Activated T-helper 17 cell treated with anti-CD3 and anti-CD28 coated beads, Interleukin-2, amount 50 U/mL, for 72 hours (primary cell): ENCODE measurements around the gene DHH. TPM values are rescaled to one million over a fixed set of nuclear protein-coding genes. Genes with fewer than 3 reads are reported as not detected.

ENCODE experiments used
- ATAC-seq: fragments of 150-1000 bp; cut with Tn5 transposase; replicated peaks from 2 replicates; pipeline ENCODE4 v1.10.0; 2021; ENCODE audit warnings: mild to moderate bottlenecking, moderate library complexity
- H3K27ac Mint-ChIP-seq: one replicate; pipeline ENCODE4 v1.8.0; 2022; ENCODE audit warnings: mixed read lengths
- H3K27me3 Mint-ChIP-seq: one replicate; pipeline ENCODE4 v1.8.0; 2022; ENCODE audit warnings: mixed read lengths
- H3K36me3 Mint-ChIP-seq: one replicate; pipeline ENCODE4 v1.8.0; 2022; ENCODE audit warnings: low read depth, mild to moderate bottlenecking, mixed read lengths
- H3K4me1 Mint-ChIP-seq: one replicate; pipeline ENCODE4 v1.8.0; 2022; ENCODE audit warnings: mixed read lengths
- H3K4me3 Mint-ChIP-seq: one replicate; pipeline ENCODE4 v1.8.0; 2022; ENCODE audit warnings: mild to moderate bottlenecking, mixed read lengths
- H3K9me3 Mint-ChIP-seq: one replicate; pipeline ENCODE4 v1.8.0; 2022; ENCODE audit warnings: mixed read lengths
- total RNA-seq, 2 donors: library from RNA; stranded (reverse); gene quantifications; one replicate each; pipeline ENCODE4 v1.2.3, GENCODE V29; 2022

DHH gene
- total RNA-seq, 2 donors from 2014 or later: 0.26 to 0.42 TPM

GRCh38 chr12:49054096-49054495 is 40.5 kb downstream of the DHH start:
- no peaks in the 10 kb centered on the region for H3K27me3 Mint-ChIP-seq
- no peak overlapping the region for H3K27ac Mint-ChIP-seq
- no peak overlapping the region for H3K4me3 Mint-ChIP-seq
- peaks cover 46% of the 10 kb centered on the region for H3K4me1 Mint-ChIP-seq
- peaks cover 92% of the 10 kb centered on the region for H3K36me3 Mint-ChIP-seq
- H3K9me3 Mint-ChIP-seq: no peaks in the 10 kb centered on the region
- no peak for ATAC-seq

DNA sequence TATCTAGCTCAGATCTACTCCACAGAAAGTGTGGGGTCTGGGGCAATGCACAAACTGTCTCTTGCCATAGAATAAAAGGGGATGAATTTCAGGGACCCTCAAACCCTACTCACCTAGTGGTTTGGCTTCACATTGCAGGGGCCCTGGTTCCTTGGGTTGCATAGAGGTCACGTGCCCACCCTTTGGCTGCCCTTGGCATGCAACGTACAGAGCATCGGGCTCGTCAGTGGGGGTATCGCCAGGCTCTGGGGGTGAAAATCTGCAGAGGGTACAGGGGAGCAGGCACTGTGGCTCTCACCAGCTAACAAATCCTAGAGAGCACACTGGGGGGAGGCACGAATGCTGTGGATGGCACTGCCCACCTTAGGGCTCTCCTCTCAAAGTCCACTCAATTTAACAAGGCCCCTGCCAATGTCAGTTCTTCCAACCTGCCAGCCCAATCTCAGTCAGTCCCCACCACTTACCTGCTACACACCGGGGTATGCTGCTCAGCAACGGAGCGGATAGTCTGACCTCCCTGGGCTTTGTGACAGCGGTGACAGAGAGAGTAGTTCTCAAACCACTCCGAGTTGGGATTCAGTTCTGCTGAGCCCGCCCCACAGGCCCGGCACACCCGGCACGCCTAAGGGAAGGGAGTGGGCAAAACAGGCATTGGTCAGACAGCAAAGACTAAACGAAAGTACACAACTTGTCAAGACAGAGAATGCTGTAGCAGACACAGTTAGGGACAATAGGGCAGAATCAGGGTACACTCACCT is 42.0 kb downstream of the DHH start:
- ATAC-seq: no peak
- no peak overlapping the region for H3K27ac Mint-ChIP-seq
- no peaks in the 10 kb centered on the region for H3K9me3 Mint-ChIP-seq
- no peaks in the 10 kb centered on the region for H3K27me3 Mint-ChIP-seq
- H3K4me3 Mint-ChIP-seq: no peak overlapping the region
- peaks cover 37% of the 10 kb centered on the region for H3K4me1 Mint-ChIP-seq
- peaks cover 95% of the 10 kb centered on the region for H3K36me3 Mint-ChIP-seq

DNA sequence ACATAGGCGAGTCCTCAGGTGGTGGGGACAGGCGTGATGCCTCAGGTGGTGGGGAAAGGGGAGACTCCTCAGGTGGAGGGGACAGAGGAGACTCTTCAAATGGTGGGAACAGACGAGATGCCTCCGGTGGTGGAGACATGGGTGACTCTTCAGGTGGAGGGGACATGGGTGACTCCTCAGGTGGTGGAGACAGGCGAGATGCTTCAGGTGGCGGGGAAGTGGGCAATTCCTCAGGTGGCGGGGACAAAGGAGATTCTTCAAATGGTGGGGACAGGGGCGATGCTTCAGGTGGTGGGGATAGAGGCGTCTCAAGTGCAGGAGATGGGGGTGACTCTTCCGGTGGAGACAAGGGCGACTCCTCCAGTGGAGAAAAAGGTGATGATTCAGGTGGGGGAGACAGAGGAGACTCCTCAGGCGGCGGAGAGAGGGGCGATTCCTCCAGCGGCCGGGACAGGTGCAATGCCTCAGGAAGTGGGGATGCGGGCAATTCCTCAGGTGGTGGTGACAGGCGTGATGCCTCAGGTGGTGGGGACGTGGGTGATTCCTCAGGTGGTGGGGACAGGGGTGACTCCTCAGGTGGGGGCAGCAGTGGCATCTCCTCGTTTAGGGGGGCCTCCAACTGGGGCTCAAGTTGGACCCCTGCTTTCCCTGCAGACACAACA is 42.7 kb downstream of the DHH start:
- ATAC-seq: no peak
- Mint-ChIP-seq H3K9me3 (no peaks in the 10 kb centered on the region), H3K27ac (peak overlapping the region; percentile 35), H3K4me3 (no peak overlapping the region), H3K27me3 (no peaks in the 10 kb centered on the region), H3K4me1 (peaks cover 29% of the 10 kb centered on the region), H3K36me3 (peaks cover 95% of the 10 kb centered on the region)

DNA sequence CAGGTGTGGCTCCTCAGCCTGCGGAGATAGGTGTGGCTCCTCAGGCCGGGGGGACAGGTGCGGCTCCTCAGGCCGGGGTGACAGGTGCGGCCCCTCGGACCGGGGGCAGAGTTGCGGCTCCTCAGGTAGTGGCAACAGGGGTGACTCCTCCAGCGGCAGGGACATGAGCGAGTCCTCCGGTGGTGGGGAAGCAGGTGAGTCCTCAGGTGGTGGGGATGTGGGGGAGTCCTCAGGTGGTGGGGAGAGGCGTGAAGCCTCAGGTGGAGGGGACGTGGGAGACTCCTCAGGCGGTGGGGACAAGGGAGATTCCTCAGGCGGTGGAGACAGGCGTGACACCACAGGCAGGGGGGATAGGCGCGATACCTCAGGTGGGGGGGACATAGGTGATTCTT is 43.2 kb downstream of the DHH start:
- no peaks in the 10 kb centered on the region for H3K27me3 Mint-ChIP-seq
- peaks cover 24% of the 10 kb centered on the region for H3K4me1 Mint-ChIP-seq
- H3K4me3 Mint-ChIP-seq: no peak overlapping the region
- H3K27ac Mint-ChIP-seq: peak overlapping the region; percentile 35
- no peak for ATAC-seq
- no peaks in the 10 kb centered on the region for H3K9me3 Mint-ChIP-seq
- peaks cover 99% of the 10 kb centered on the region for H3K36me3 Mint-ChIP-seq

- no peaks in the 10 kb centered on the region for H3K27me3 Mint-ChIP-seq
- H3K27ac Mint-ChIP-seq: no peak overlapping the region
- H3K4me3 Mint-ChIP-seq: no peak overlapping the region
- H3K9me3 Mint-ChIP-seq: no peaks in the 10 kb centered on the region
- peaks cover 100% of the 10 kb centered on the region for H3K36me3 Mint-ChIP-seq
- no peak for ATAC-seq
- H3K4me1 Mint-ChIP-seq: peaks cover 18% of the 10 kb centered on the region
Measured at GRCh38 chr12:49050507-49051372, 43.9 kb downstream of the DHH start.

GRCh38 chr12:49049566-49050224 is 44.9 kb downstream of the DHH start:
- H3K4me1 Mint-ChIP-seq: peaks cover 7% of the 10 kb centered on the region
- no peak overlapping the region for H3K4me3 Mint-ChIP-seq
- H3K27me3 Mint-ChIP-seq: no peaks in the 10 kb centered on the region
- no peaks in the 10 kb centered on the region for H3K9me3 Mint-ChIP-seq
- no peak for ATAC-seq
- no peak overlapping the region for H3K27ac Mint-ChIP-seq
- peaks cover 100% of the 10 kb centered on the region for H3K36me3 Mint-ChIP-seq

GRCh38 chr12:49048953-49049352 is 45.6 kb downstream of the DHH start:
- Mint-ChIP-seq H3K27me3 (no peaks in the 10 kb centered on the region), H3K9me3 (no peaks in the 10 kb centered on the region), H3K4me3 (no peak overlapping the region), H3K4me1 (peaks cover 6% of the 10 kb centered on the region), H3K27ac (no peak overlapping the region), H3K36me3 (peaks cover 100% of the 10 kb centered on the region)
- ATAC-seq: no peak

DNA sequence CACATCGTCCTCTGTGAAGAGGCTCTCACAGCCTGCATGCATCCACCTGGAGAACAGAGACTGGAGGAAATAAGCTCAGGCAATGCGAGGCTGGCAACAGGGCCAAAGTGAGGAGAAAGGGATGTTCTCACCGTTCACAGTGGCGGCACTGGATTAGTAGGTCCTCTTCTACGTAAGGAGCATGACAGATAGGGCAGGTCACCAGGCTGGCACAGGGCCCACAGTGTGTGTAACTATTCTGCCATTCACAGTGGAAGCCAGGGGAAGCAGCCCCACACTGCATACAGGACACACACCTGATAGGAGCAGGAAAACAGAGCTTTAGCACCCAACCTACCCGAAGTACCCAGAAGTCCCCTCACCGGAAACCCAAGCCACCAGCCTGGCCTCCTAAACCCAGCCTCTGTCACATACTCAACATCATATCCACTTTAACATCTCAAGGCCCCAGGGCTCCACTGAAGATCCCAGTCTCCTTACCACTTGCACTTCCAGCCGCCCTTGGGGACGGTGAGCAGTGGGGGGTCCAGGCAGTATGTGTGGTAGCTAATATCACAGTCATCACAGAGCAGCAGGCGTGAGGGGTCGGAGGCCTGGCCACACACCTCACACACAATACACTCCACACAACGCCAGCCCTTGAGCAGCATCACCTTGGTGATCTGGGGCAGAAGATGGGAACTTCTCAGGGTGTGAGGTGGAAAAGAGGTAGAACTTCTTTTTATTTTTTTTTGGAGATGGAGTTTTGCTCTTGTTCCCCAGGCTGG is 48.3 kb downstream of the DHH start:
- Mint-ChIP-seq H3K27ac (no peak overlapping the region), H3K4me3 (no peak overlapping the region), H3K36me3 (peaks cover 100% of the 10 kb centered on the region), H3K9me3 (no peaks in the 10 kb centered on the region), H3K27me3 (no peaks in the 10 kb centered on the region), H3K4me1 (no peaks in the 10 kb centered on the region)
- ATAC-seq: no peak

DNA sequence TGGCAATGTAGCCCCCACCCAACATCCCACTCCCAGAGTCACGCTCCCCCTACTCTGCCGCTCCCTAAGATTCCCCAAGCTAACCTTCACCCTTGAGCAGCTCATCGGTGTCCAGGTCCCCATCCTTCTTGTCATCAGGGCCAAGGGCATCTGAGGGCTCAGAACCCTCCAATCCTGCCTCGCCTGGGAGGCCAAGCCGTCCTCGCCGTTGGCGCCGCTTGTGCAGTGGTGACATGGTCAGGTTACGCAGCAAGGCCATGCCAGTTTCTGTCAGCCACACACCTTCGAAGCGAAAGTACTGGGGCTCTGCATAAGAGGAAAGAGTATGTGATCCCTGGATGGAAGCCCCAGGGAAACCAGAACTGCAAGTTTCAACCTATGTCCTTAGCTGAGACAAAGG is 49.9 kb downstream of the DHH start:
- Mint-ChIP-seq H3K9me3 (no peaks in the 10 kb centered on the region), H3K4me1 (no peaks in the 10 kb centered on the region), H3K27ac (no peak overlapping the region), H3K27me3 (no peaks in the 10 kb centered on the region), H3K4me3 (no peak overlapping the region), H3K36me3 (peaks cover 98% of the 10 kb centered on the region)
- no peak for ATAC-seq

DNA sequence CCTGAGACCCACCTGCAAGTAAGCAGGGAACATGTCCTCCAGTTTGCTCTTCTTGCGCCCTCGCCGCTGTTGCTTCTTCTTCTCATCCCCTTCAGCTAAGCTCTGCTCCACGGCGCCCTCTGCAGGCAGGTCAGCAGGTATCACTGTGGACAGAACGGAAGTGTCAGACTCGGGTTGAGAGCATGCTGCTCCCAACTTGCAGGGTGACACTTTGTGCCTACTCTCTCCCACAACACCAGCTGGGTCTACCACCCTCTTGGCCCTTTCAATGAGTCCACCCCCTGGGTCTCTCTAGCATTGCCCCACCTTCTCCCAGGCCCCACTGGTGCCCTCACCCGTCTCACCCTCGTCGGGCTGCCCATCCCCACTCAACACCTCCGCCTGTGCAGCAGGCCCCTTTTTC is 50.7 kb downstream of the DHH start:
- Mint-ChIP-seq H3K27ac (no peak overlapping the region), H3K9me3 (no peaks in the 10 kb centered on the region), H3K4me3 (no peak overlapping the region), H3K27me3 (no peaks in the 10 kb centered on the region), H3K4me1 (no peaks in the 10 kb centered on the region), H3K36me3 (peaks cover 98% of the 10 kb centered on the region)
- peak; percentile 81 for ATAC-seq

GRCh38 chr12:49043241-49043640 is 51.4 kb downstream of the DHH start:
- ATAC-seq: no peak
- no peaks in the 10 kb centered on the region for H3K9me3 Mint-ChIP-seq
- H3K36me3 Mint-ChIP-seq: peaks cover 98% of the 10 kb centered on the region
- no peak overlapping the region for H3K27ac Mint-ChIP-seq
- no peak overlapping the region for H3K4me3 Mint-ChIP-seq
- H3K4me1 Mint-ChIP-seq: no peaks in the 10 kb centered on the region
- no peaks in the 10 kb centered on the region for H3K27me3 Mint-ChIP-seq

- Mint-ChIP-seq H3K36me3 (peaks cover 92% of the 10 kb centered on the region), H3K9me3 (no peaks in the 10 kb centered on the region), H3K27me3 (no peaks in the 10 kb centered on the region), H3K4me1 (peaks cover under 1% of the 10 kb centered on the region), H3K27ac (no peak overlapping the region), H3K4me3 (no peak overlapping the region)
- ATAC-seq: no peak
Measured at GRCh38 chr12:49041881-49042484, 52.6 kb downstream of the DHH start.

GRCh38 chr12:49041036-49041880 is 53.3 kb downstream of the DHH start:
- Mint-ChIP-seq H3K9me3 (no peaks in the 10 kb centered on the region), H3K4me3 (no peak overlapping the region), H3K27ac (no peak overlapping the region), H3K27me3 (no peaks in the 10 kb centered on the region), H3K36me3 (peaks cover 92% of the 10 kb centered on the region), H3K4me1 (peaks cover 4% of the 10 kb centered on the region)
- ATAC-seq: no peak
